ENCODE results near the gene CCL24. TPM values are rescaled to one million over a fixed set of nuclear protein-coding genes. Genes with fewer than 3 reads are reported as not detected.

The CCL24 gene
- total and polyA plus RNA-seq, 2 experiments from 2014 or later: not detected

DNA sequence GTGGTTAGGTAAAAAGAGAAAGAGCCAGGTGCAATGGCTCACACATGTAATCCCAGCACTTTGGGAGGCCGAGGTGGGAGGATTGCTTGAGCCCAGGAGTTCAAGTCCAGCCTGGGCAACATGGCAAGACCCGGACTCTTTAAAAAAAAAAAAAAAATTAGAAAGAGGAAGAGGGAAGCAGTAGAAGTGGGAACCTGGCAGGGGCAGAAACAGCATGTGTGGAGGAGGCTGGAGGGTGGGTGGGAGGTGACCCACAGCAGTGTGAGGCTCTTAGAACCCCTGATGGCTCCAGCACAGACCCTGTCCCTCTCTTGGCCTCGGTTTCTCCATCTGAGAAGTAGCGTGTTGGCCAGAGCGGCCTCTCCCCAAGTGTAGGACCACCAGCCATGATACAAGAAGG, 4.9 kb upstream of the CCL24 start:
- no peak for TF ChIP-seq CTCF (IDR thresholded peaks at IDR 0.05; ENCODE audit: low read depth, low read length)
- Histone ChIP-seq H3K4me1 (ENCODE audit: low read depth) (no peaks in the 10 kb centered on the region), H3K36me3 (no peaks in the 10 kb centered on the region), H3K9me3 (ENCODE audit: low read depth) (no peaks in the 10 kb centered on the region), H3K27ac (no peak overlapping the region), H3K27me3 (no peaks in the 10 kb centered on the region), H3K4me3 (no peak overlapping the region)
- no peak for DNase-seq (ENCODE audit: low read depth in 1 of 2, low spot score in 1 of 2)

GRCh38 chr7:75817116-75817515, 3.5 kb upstream of the CCL24 start:
- H3K9me3 ChIP-seq (ENCODE audit: low read depth): no peaks in the 10 kb centered on the region
- no peak overlapping the region for H3K4me3 ChIP-seq
- H3K27ac ChIP-seq: no peak overlapping the region
- no peaks in the 10 kb centered on the region for H3K4me1 ChIP-seq (ENCODE audit: low read depth)
- no peak for TF ChIP-seq CTCF (IDR thresholded peaks at IDR 0.05; ENCODE audit: low read depth, low read length)
- DNase-seq (ENCODE audit: low read depth in 1 of 2, low spot score in 1 of 2): no peak
- no peaks in the 10 kb centered on the region for H3K36me3 ChIP-seq
- no peaks in the 10 kb centered on the region for H3K27me3 ChIP-seq

DNA sequence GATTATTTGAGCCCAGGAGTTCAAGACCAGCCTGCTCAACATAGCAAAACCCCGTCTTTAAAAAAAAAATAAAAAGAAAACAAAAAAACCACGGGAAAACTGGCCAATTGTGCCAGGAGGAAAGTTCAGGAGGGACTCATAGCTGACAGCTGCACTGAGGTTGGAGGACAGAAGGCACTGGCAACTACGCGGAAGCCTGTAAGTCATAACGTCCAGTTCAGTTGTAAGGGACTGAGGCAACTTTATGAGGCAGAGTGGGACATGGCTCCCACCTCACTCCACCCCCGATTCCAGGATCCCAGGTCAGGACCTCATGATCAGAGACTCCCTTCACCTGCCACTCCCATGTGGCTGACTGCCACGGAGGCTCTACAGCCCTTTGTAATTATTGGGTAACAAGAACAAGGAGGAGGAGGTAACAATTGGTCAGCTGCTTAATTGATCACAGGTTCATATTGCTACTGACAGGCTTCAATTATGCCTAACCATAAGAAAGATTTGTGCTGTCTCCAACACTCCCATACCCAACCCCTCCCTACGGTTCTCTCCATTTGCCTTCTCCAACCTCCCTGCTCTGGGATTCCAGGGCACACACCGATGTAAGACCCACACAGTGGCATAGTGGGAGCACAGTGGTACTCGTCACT, 1.9 kb upstream of the CCL24 start:
- DNase-seq (ENCODE audit: low read depth in 1 of 2, low spot score in 1 of 2): no peak
- Histone ChIP-seq H3K27ac (no peak overlapping the region), H3K4me3 (no peak overlapping the region), H3K27me3 (no peaks in the 10 kb centered on the region), H3K9me3 (ENCODE audit: low read depth) (no peaks in the 10 kb centered on the region), H3K4me1 (ENCODE audit: low read depth) (no peaks in the 10 kb centered on the region), H3K36me3 (no peaks in the 10 kb centered on the region)
- no peak for TF ChIP-seq CTCF (IDR thresholded peaks at IDR 0.05; ENCODE audit: low read depth, low read length)

- no peaks in the 10 kb centered on the region for H3K36me3 ChIP-seq
- H3K9me3 ChIP-seq (ENCODE audit: low read depth): no peaks in the 10 kb centered on the region
- no peak for TF ChIP-seq CTCF (IDR thresholded peaks at IDR 0.05; ENCODE audit: low read depth, low read length)
- no peak overlapping the region for H3K4me3 ChIP-seq
- H3K27me3 ChIP-seq: no peaks in the 10 kb centered on the region
- no peak overlapping the region for H3K27ac ChIP-seq
- H3K4me1 ChIP-seq (ENCODE audit: low read depth): no peaks in the 10 kb centered on the region
- no peak for DNase-seq (ENCODE audit: low read depth in 1 of 2, low spot score in 1 of 2)
Measured at GRCh38 chr7:75814407-75814947, 871 bp upstream of the CCL24 start.

DNA sequence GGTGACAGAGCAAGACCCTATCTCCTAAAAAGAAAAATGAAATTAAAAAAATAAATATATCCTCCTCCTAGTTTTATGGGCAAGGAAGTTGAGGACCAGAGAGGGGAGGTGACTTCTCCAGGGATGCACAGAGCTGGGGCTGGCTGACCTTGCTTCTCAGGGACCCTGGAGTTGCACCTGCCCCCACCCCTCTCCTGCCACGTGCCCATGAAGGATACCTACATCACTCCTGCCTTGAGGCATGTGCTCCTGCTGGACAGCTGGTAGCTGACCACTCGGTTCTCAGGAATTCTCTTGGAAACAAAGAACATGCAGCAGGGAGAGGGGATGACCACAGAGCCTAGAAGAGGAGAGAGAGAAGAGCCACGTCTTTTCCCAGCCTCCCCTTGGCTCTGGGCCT, 522 bp downstream of the CCL24 start:
- Histone ChIP-seq H3K27ac (no peak overlapping the region), H3K4me3 (no peak overlapping the region), H3K36me3 (no peaks in the 10 kb centered on the region), H3K4me1 (ENCODE audit: low read depth) (no peaks in the 10 kb centered on the region), H3K27me3 (no peaks in the 10 kb centered on the region), H3K9me3 (ENCODE audit: low read depth) (no peaks in the 10 kb centered on the region)
- no peak for DNase-seq (ENCODE audit: low read depth in 1 of 2, low spot score in 1 of 2)
- TF ChIP-seq CTCF (IDR thresholded peaks at IDR 0.05; ENCODE audit: low read depth, low read length): no peak

Data from cardiac muscle cell (in vitro differentiated cells and primary cell).